Mesendoderm (in vitro differentiated cells): ENCODE results near the gene AGBL1.
A peak's percentile ranks its signal among the peaks of the same experiment; 100 is the strongest.

Experiments
- DNase-seq: peaks from one replicate; pipeline ENCODE4 v3.0.0; 2013
- H2AK5ac ChIP-seq: 2 replicates; pipeline ENCODE4 v1.6.1; 2013; ENCODE audit warnings: low read length, inconsistent platforms
- H2BK120ac ChIP-seq: 2 replicates; pipeline ENCODE4 v1.6.1; 2013; ENCODE audit warnings: low read depth, mild to moderate bottlenecking, low read length, moderate library complexity, mixed read lengths
- H2BK15ac ChIP-seq: replicated peaks from 2 replicates; pipeline ENCODE4 v1.6.1; 2013; ENCODE audit warnings: low read depth, mild to moderate bottlenecking, moderate library complexity
- H2BK5ac ChIP-seq: 2 replicates; pipeline ENCODE4 v1.6.1; 2013; ENCODE audit warnings: low read length, inconsistent platforms
- H3K18ac ChIP-seq: 2 replicates; pipeline ENCODE4 v1.6.1; 2013; ENCODE audit warnings: mild to moderate bottlenecking, low read length, mixed read lengths
- H3K23ac ChIP-seq: one replicate; pipeline ENCODE4 v1.6.1; 2013; ENCODE audit warnings: low read length
- H3K27ac ChIP-seq: 2 replicates; pipeline ENCODE4 v1.5.1; 2013; ENCODE audit warnings: low read depth, mild to moderate bottlenecking, inconsistent platforms, low read length, moderate library complexity
- H3K27me3 ChIP-seq: 2 replicates; pipeline ENCODE4 v1.6.1; 2013; ENCODE audit warnings: low read length, control low read depth, mild to moderate bottlenecking, inconsistent platforms; ENCODE audit not compliant: insufficient read depth, poor library complexity
- H3K36me3 ChIP-seq: 2 replicates; pipeline ENCODE4 v1.6.1; 2013; ENCODE audit warnings: low read length, inconsistent platforms; ENCODE audit not compliant: control insufficient read depth, insufficient read depth
- H3K4ac ChIP-seq: one replicate; pipeline ENCODE4 v1.6.1; 2013; ENCODE audit warnings: low read depth, mild to moderate bottlenecking, low read length, moderate library complexity
- H3K4me1 ChIP-seq: 2 replicates; pipeline ENCODE4 v1.6.1; 2013; ENCODE audit warnings: low read depth, low read length, inconsistent platforms; ENCODE audit not compliant: control insufficient read depth
- H3K4me2 ChIP-seq: 2 replicates; pipeline ENCODE4 v1.6.1; 2013; ENCODE audit warnings: low read length
- H3K4me3 ChIP-seq: 2 replicates; pipeline ENCODE4 v1.5.1; 2013; ENCODE audit warnings: mild to moderate bottlenecking, low read length
- H3K56ac ChIP-seq: one replicate; pipeline ENCODE4 v1.6.1; 2013; ENCODE audit warnings: low read length
- H3K79me1 ChIP-seq: 2 replicates; pipeline ENCODE4 v1.6.1; 2013; ENCODE audit warnings: low read length, inconsistent platforms
- H3K79me2 ChIP-seq: 2 replicates; pipeline ENCODE4 v1.6.1; 2013; ENCODE audit warnings: mild to moderate bottlenecking, low read length; ENCODE audit not compliant: control insufficient read depth, insufficient read depth
- H3K9ac ChIP-seq: 2 replicates; pipeline ENCODE4 v1.6.1; 2013; ENCODE audit warnings: low read length, inconsistent platforms
- H4K5ac ChIP-seq: one replicate; pipeline ENCODE4 v1.6.1; 2013; ENCODE audit warnings: low read length
- H4K8ac ChIP-seq: one replicate; pipeline ENCODE4 v1.6.1; 2013; ENCODE audit warnings: low read depth, mild to moderate bottlenecking, control low read depth, low read length, moderate library complexity
- WGBS: extraction: QIAGEN DNeasy Blood & Tissue Kit; methylation state at CpG from one replicate; pipeline ENCODE4 v1.1.7; 2013; ENCODE audit warnings: low lambda C conversion rate, missing lambda C conversion rate; ENCODE audit not compliant: insufficient coverage; ENCODE audit errors: extremely low coverage; 5-methylcytosine and 5-hydroxymethylcytosine counted together

Gene AGBL1

GRCh38 chr15:86483936-86484335, 404.3 kb downstream of the AGBL1 start:
- H3K27ac ChIP-seq = no peak overlapping the region
- no peak overlapping the region for H3K18ac ChIP-seq
- H2BK15ac ChIP-seq = no peak overlapping the region
- no peak overlapping the region for H4K8ac ChIP-seq
- H3K4me3 ChIP-seq = no peak overlapping the region
- no peak overlapping the region for H2AK5ac ChIP-seq
- H3K79me2 ChIP-seq = no peaks in the 10 kb centered on the region
- H2BK120ac ChIP-seq = no peak overlapping the region
- no peak overlapping the region for H3K4me2 ChIP-seq
- no peaks in the 10 kb centered on the region for H3K79me1 ChIP-seq
- no peak overlapping the region for H3K56ac ChIP-seq
- no peak overlapping the region for H3K4ac ChIP-seq
- H3K9ac ChIP-seq = no peak overlapping the region
- no peak overlapping the region for H4K5ac ChIP-seq
- peak; percentile 45 for DNase-seq
- no peak overlapping the region for H2BK5ac ChIP-seq
- no peaks in the 10 kb centered on the region for H3K36me3 ChIP-seq
- H3K4me1 ChIP-seq = peaks cover 1% of the 10 kb centered on the region
- no peak overlapping the region for H3K23ac ChIP-seq
- no CpG with 5 or more reads among the region's 1 CpG for WGBS
- no peaks in the 10 kb centered on the region for H3K27me3 ChIP-seq

- Histone ChIP-seq H3K4me3 (no peak overlapping the region), H4K8ac (no peak overlapping the region), H2BK120ac (no peak overlapping the region), H3K36me3 (no peaks in the 10 kb centered on the region), H3K27me3 (no peaks in the 10 kb centered on the region), H3K27ac (no peak overlapping the region), H4K5ac (no peak overlapping the region), H2BK15ac (no peak overlapping the region), H3K4me1 (peaks cover 6% of the 10 kb centered on the region), H3K56ac (no peak overlapping the region), H2AK5ac (no peak overlapping the region), H3K9ac (no peak overlapping the region), H3K18ac (no peak overlapping the region), H3K79me2 (no peaks in the 10 kb centered on the region), H3K4ac (no peak overlapping the region), H3K23ac (no peak overlapping the region), H2BK5ac (no peak overlapping the region), H3K4me2 (no peak overlapping the region), H3K79me1 (no peaks in the 10 kb centered on the region)
- WGBS = no CpG with 5 or more reads among the region's 3 CpGs
- no peak for DNase-seq
Measured at GRCh38 chr15:86488046-86488445, 408.4 kb downstream of the AGBL1 start.

- Histone ChIP-seq H3K4me1 (peaks cover 5% of the 10 kb centered on the region), H3K27me3 (no peaks in the 10 kb centered on the region), H3K4ac (no peak overlapping the region), H3K27ac (no peak overlapping the region), H3K9ac (no peak overlapping the region), H2AK5ac (no peak overlapping the region), H3K18ac (no peak overlapping the region), H3K4me2 (no peak overlapping the region), H2BK5ac (no peak overlapping the region), H2BK120ac (no peak overlapping the region), H2BK15ac (no peak overlapping the region), H4K5ac (no peak overlapping the region), H3K56ac (no peak overlapping the region), H3K36me3 (no peaks in the 10 kb centered on the region), H3K79me2 (no peaks in the 10 kb centered on the region), H4K8ac (no peak overlapping the region), H3K4me3 (no peak overlapping the region), H3K79me1 (no peaks in the 10 kb centered on the region), H3K23ac (no peak overlapping the region)
- WGBS = no CpG with 5 or more reads among the region's 5 CpGs
- DNase-seq = peak; percentile 88
Measured at GRCh38 chr15:86489981-86490380, 410.3 kb downstream of the AGBL1 start.

- no peak overlapping the region for H2AK5ac ChIP-seq
- H3K36me3 ChIP-seq = no peaks in the 10 kb centered on the region
- H2BK120ac ChIP-seq = no peak overlapping the region
- no peak overlapping the region for H3K23ac ChIP-seq
- H3K4ac ChIP-seq = no peak overlapping the region
- no peak overlapping the region for H3K56ac ChIP-seq
- H3K79me2 ChIP-seq = no peaks in the 10 kb centered on the region
- no peak overlapping the region for H3K4me3 ChIP-seq
- no peak for DNase-seq
- H4K8ac ChIP-seq = no peak overlapping the region
- no peak overlapping the region for H3K27ac ChIP-seq
- no peak overlapping the region for H3K18ac ChIP-seq
- H3K27me3 ChIP-seq = no peaks in the 10 kb centered on the region
- H4K5ac ChIP-seq = no peak overlapping the region
- no peak overlapping the region for H2BK15ac ChIP-seq
- no peaks in the 10 kb centered on the region for H3K79me1 ChIP-seq
- no peak overlapping the region for H3K4me2 ChIP-seq
- peaks cover 5% of the 10 kb centered on the region for H3K4me1 ChIP-seq
- WGBS = no CpG with 5 or more reads among the region's 2 CpGs
- no peak overlapping the region for H3K9ac ChIP-seq
- no peak overlapping the region for H2BK5ac ChIP-seq
Measured at GRCh38 chr15:86491118-86491517, 411.4 kb downstream of the AGBL1 start.

GRCh38 chr15:86493884-86494283, 414.2 kb downstream of the AGBL1 start:
- H3K9ac ChIP-seq = no peak overlapping the region
- H2BK120ac ChIP-seq = no peak overlapping the region
- H3K4me3 ChIP-seq = no peak overlapping the region
- H2BK5ac ChIP-seq = no peak overlapping the region
- no peak overlapping the region for H2AK5ac ChIP-seq
- no peak overlapping the region for H4K8ac ChIP-seq
- no peak for DNase-seq
- H3K4ac ChIP-seq = no peak overlapping the region
- H3K27me3 ChIP-seq = no peaks in the 10 kb centered on the region
- H3K4me2 ChIP-seq = no peak overlapping the region
- no peaks in the 10 kb centered on the region for H3K79me1 ChIP-seq
- H4K5ac ChIP-seq = no peak overlapping the region
- no peak overlapping the region for H2BK15ac ChIP-seq
- no peak overlapping the region for H3K18ac ChIP-seq
- peaks cover 5% of the 10 kb centered on the region for H3K4me1 ChIP-seq
- no peak overlapping the region for H3K56ac ChIP-seq
- no peak overlapping the region for H3K27ac ChIP-seq
- WGBS = no CpG with 5 or more reads among the region's 3 CpGs
- no peaks in the 10 kb centered on the region for H3K36me3 ChIP-seq
- H3K23ac ChIP-seq = no peak overlapping the region
- H3K79me2 ChIP-seq = no peaks in the 10 kb centered on the region

GRCh38 chr15:86494475-86494874, 414.8 kb downstream of the AGBL1 start:
- Histone ChIP-seq H3K4me2 (no peak overlapping the region), H3K27me3 (no peaks in the 10 kb centered on the region), H3K56ac (no peak overlapping the region), H3K4me3 (no peak overlapping the region), H3K79me1 (no peaks in the 10 kb centered on the region), H3K23ac (no peak overlapping the region), H3K36me3 (no peaks in the 10 kb centered on the region), H2BK5ac (no peak overlapping the region), H4K8ac (no peak overlapping the region), H3K4ac (no peak overlapping the region), H2AK5ac (no peak overlapping the region), H3K27ac (no peak overlapping the region), H2BK15ac (no peak overlapping the region), H2BK120ac (no peak overlapping the region), H3K18ac (no peak overlapping the region), H3K79me2 (no peaks in the 10 kb centered on the region), H3K4me1 (peaks cover 5% of the 10 kb centered on the region), H4K5ac (no peak overlapping the region), H3K9ac (no peak overlapping the region)
- DNase-seq = no peak
- no CpG with 5 or more reads among the region's 1 CpG for WGBS
